Right renal cortex interstitium (tissue), 3 donors: ENCODE measurements around the gene KLHDC9. TPM values are rescaled to one million over a fixed set of nuclear protein-coding genes. Genes with fewer than 3 reads are reported as not detected.
"Not testable (repeated sequence)": the region's sequence is repeated elsewhere in the genome, so short reads cannot be mapped to it uniquely, and the experiment has no call there.

Experiments used
- DNase-seq, 3 donors: peaks; one replicate each; pipeline ENCODE4 v3.0.0-alpha.2; 2013; ENCODE audit warnings: low read depth in 3 of 3, low spot score in 2 of 3
- polyA plus RNA-seq, 3 donors: library from polyadenylated mRNA; unstranded; fragments of 120-200 nt; gene quantifications; one replicate each; pipeline ENCODE4 v1.2.1, GENCODE V29; 2013; ENCODE audit not compliant: insufficient read length in 3 of 3

Gene KLHDC9
- 10 to 100 TPM; 16.4 to 18.7 (median 17.6) TPM for polyA plus RNA-seq

DNA sequence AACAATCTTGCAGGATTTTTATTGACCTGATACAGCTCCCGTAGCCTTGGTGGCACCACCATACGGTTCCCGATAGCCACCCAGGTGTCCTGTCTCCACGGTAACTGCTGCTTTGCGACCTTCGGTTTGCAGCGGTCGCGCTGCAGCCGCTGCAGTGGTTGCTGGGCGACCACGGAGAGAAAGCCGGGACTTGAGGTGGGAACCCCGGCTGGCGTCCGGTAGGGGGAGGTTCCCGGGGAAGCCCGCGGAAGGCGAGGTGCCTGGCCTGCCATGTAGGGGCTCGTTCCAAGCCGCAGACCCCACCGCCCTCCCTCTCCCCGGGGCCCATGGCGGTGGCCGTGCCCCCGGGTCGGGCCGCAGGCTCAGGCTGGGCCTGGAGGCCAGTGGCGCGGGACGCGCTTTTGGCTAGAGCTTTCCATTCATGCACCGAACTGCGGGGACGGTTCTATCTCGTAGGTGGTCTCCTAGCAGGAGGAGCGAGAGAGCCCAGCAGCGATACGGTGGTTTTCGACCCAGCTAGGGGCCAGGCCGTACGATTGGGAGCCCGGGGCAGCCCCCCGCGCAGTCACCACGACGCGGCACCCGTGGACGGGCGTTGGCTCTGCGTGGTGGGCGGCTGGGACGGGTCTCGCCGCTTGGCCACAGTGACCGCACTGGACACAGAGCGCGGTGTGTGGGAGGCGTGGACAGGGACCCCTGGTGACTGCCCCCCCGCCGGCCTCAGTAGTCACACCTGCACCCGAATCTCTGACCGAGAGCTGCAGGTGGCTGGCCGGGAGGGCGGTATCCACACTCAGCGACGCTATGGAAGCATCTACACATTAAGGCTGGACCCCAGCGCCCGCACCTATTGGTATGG is at the start of gene KLHDC9:
TSS of gene KLHDC9 (plus strand) at position 152 of the 859 bp plus-strand sequence. CDS start at position 327, 175 bp downstream.
- peak; percentile 68 to 74 (median 72) for DNase-seq

GRCh38 chr1:161048949-161049722 is 49.0 kb upstream of the KLHDC9 start:
- no peak for DNase-seq

GRCh38 chr1:161051219-161051618 is 46.9 kb upstream of the KLHDC9 start:
- no peak for DNase-seq

- no peak for DNase-seq
Measured at GRCh38 chr1:161052899-161053298, 45.3 kb upstream of the KLHDC9 start.

DNA sequence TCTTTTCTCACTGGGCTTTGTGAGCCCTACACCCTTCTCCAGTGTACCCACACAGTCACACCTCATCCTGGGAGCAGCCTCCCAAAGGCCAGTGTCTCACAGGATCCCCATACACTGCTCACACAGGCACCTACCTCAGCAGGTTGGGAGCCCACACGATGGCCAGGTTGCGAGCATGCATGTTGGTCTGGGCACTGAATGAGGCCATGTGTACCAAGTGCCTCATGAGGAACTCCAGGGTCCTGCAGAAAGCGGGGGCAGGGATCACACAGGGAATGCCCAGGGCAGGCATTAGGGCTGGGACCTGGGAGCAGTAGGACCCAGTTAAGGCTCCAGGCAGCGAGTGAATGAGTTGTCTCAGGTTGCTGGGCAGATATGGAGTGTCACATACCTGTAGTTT is 43.9 kb upstream of the KLHDC9 start:
- no peak for DNase-seq

DNA sequence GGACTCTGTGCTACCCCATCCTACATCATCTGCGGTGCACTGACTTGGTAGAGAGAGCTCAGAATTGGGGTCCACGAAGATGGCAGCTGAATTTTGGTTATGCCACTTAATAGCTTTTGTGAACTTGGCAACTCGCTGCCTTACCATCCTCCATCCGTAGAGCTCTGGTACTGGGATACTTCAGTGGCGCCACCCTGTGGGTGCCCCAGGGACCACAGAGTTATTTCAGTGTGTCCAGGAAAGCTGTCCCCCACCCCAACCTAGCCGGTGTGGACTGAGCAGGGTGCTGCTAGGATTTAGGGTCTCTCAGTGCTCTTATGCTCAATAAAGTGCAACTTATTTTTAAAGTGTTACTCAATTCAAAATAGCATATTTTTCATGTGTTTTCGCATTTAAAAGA is 43.4 kb upstream of the KLHDC9 start:
- DNase-seq: no peak

DNA sequence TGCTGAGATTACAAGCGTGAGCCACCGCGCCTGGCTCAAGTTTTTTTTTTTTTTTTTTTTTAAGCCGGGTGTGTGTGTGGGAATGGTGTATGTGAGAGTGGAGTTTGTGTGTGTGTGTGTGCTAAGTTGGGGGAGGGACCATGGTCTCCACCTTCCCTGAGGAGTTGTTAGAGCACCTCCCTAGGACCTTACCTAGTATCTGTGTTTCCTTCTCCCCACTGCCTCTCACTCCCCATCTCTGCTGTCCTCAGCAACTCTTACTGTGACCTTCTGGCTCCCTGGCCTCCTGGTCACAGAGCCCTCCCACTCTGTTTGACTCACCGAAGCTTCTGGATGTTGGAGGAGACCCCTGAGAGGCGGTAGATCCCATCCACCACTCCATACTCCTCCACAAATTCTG is 38.9 kb upstream of the KLHDC9 start:
- DNase-seq: no peak

GRCh38 chr1:161061419-161061818 is 36.7 kb upstream of the KLHDC9 start:
- DNase-seq: no peak

GRCh38 chr1:161063936-161064335 is 34.2 kb upstream of the KLHDC9 start:
- DNase-seq: not testable (repeated sequence)

DNA sequence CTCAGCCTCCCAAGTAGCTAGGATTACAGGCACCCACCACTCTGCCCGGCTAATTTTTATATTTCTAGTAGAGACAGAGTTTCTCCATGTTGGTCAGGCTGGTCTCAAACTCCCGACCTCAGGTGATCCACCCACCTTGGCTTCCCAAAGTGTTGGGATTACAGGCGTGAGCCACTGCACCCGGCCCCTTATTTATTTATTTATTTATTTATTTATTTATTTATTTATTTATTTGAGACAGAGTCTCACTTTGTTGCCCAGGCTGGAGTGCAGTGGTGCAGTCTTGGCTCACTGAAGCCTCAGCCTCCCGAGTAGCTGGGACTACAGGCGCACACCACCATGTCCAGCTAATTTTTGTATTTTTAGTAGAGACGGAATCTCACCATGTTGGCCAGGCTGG is 32.5 kb upstream of the KLHDC9 start:
- not testable (repeated sequence) for DNase-seq

- DNase-seq: no peak
Measured at GRCh38 chr1:161066694-161067093, 31.5 kb upstream of the KLHDC9 start.

DNA sequence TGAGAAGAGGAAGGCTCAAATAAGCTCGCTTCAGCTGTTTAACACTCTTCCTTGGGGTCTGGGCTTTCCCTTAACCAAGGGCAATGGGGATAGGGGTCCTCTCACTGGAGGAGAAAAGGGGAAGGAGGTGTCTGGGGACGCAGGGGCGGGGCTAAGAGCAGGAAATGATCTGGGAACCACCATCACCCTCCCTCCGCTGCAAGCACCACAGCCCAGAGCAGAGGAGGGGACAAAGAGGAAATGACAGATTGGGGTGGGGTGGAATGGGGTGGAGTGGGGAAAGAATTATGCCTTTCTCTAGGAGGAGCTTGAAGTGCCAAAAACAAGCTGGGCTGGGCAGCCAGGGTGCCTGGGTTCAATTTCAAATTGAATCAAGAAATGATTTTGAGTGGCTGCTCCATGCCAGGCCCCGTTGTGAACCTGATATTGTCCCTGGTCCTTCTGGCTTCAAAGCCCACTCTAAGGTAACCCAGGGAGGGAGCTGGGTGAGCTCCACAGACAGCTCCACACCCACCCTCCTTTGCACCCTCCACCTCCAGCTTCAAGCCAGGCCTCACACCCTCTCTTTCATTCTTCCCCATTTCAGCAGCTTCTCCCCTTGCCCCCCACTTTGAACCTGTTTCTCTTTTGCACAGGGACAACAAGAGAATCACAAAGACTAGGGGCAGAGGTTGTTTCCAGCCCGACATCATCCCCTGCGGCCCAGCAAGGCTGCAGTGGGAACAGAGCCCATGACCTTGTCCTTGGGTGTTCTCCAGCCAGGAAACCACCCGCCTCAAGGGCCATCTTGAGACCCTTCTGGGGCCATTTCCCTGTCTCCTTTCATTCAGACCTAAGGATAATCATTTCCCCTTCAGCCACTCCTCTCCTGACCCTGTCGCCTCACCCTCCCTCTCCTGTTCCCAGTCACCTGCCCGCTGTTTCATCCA is 29.6 kb upstream of the KLHDC9 start:
- DNase-seq: no peak

DNA sequence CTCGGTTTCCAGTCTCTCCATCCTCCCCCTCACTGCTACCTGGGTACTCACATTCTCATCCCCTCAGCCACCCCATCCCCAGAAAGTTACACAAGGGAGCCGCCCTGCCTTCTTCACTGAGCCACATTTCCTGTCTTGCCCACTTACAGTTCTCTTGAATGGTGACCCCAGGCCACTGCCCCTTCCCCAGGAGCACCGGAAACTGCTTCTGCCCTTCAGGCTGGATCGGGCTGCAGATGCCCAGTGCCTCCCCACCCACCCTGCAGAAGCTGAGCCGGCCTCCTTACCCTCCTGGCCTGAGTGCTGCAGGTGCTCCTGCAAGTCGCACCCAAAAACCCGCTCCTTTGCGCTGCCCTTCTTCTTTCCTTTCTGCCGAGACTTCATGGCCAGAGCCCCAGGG is 28.9 kb upstream of the KLHDC9 start:
- no peak for DNase-seq

DNA sequence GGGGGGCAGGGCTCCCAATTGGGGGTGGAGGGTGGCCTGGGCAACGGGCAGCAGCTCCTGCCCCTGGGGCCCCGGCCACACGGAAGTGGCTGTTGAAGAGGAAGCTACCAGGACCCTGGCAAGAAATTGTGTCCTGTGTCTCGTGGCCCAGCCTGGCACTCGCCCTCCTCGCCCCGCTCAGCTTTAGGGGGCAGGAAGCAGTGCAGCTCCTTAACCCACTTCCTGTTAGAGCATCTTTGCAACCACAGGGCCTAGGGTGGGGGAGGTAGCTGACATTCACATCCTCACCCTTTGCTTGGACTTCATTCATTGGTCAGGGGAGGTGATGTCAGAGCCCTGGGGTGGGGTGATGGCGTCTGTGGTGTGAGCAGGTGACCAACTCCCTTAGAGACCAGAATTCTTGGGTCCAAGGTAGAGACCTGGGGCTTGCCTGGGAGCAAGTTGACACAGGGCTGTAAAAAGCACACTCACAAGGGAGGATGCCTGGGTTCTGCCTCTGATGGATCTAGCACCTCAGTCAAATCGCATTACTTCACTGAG is 28.4 kb upstream of the KLHDC9 start, which contains the start of gene ARHGAP30:
TSS of gene ARHGAP30 (minus strand) at position 161 of the 540 bp plus-strand sequence. CDS start 267 bp downstream, outside the sequence.
- no peak for DNase-seq

- no peak for DNase-seq
Measured at GRCh38 chr1:161070761-161071160, 27.4 kb upstream of the KLHDC9 start.

- no peak for DNase-seq
Measured at GRCh38 chr1:161071886-161072371, 26.2 kb upstream of the KLHDC9 start.

DNA sequence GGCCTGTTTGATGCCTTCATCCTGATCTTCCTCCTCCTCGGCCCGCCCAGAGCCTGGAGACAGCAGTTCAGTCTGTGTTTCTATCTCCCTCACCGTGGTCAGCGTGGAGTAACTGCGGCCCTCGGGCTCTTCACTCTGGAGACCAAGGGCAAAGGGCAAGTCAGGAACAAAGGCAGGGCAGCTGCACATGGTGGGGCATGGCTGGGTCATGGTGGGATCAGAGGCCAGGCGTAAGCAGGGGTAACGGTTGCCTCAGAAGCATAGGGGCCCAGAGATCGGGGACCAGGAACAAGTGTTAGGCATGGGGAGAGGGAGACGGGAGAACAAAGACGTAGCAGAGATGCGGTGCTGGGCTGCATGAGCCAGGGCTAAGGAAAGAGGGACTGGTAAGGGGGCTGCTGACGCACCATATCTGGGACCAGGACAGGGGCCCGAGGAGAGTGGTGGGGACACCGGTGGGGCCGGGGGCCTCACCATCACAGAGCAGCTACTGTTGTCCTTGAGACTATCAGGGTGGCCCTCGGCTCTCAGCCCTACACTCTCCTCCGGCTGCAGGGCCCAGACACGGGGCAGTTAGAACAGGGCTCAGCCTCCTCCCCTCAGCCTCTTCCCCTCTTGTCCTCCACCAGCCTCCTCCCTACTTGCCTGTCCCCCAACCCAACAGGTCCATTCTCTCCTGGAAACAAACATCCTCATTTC is 25.3 kb upstream of the KLHDC9 start:
- no peak for DNase-seq

DNA sequence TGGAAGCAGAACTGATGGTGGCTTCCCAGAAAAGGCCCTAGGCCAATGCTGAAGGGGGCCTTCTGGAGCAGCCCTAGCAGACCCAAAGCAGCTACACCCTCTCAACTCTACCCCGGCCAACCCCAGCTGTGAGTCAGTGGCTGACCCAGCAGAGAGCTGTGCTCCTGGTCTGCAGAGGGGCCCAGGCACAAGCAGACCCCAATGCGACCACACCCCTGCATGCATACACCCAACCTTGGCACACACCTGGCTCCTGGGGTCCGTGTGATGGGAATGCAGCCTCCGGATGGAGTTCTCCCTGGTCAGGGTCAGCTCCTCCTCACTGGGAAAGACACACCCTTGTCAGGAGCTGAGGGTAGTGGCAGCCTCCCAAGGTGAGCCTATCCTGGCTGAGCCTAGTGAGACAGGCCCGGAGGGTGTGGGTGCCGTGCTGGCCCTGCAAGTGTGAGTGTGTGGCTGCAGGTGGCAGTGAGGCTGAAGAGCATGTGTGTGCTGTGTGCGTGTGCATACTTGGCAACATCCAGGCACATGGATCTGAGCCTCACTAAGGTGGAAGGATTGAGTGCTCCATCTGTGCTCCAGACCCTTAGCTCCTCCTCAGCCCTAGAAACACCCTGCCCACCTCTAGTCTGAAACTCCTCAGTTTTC is 24.6 kb upstream of the KLHDC9 start:
- DNase-seq: no peak
